Measurements from ENCODE around the gene IFNL1. TPM values are rescaled to one million over a fixed set of nuclear protein-coding genes. Genes with fewer than 3 reads are reported as not detected.

Gene IFNL1
- total RNA-seq, 2 donors from 2014 or later = not detected

DNA sequence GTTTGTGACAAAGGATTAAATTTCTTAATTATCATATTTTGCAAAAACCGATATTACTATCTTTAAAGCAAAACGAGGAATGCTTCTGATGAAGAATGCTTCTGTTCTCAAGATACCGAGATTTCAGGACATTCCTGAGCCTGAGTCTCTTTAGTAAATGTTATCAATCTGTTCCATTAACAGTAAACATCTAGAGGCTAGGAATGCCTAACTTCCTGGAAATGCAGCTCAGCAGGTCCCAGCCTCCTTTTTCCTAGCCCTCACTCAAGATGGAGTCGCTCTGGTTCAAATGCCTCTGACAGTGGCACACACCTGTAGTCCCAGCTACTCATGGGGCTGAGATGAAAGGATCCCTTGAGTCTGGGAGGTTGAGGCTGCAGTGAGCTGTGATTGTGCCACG, 45.1 kb upstream of the IFNL1 start:
- H3K4me3 ChIP-seq = no peak overlapping the region
- peaks cover 0 to 10% of the 10 kb centered on the region in 2 donors for H3K4me1 ChIP-seq (ENCODE audit: control insufficient read depth in 1 of 2, low read depth in 2 of 2)
- TF ChIP-seq, protein P1, sequence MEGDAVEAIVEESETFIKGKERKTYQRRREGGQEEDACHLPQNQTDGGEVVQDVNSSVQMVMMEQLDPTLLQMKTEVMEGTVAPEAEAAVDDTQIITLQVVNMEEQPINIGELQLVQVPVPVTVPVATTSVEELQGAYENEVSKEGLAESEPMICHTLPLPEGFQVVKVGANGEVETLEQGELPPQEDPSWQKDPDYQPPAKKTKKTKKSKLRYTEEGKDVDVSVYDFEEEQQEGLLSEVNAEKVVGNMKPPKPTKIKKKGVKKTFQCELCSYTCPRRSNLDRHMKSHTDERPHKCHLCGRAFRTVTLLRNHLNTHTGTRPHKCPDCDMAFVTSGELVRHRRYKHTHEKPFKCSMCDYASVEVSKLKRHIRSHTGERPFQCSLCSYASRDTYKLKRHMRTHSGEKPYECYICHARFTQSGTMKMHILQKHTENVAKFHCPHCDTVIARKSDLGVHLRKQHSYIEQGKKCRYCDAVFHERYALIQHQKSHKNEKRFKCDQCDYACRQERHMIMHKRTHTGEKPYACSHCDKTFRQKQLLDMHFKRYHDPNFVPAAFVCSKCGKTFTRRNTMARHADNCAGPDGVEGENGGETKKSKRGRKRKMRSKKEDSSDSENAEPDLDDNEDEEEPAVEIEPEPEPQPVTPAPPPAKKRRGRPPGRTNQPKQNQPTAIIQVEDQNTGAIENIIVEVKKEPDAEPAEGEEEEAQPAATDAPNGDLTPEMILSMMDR (IDR thresholded peaks at IDR 0.05) = no peak
- ATAC-seq (ENCODE audit: insufficient number of reproducible peaks, low FRiP score, low read depth) = no peak
- peaks cover 5% of the 10 kb centered on the region for H3K27me3 ChIP-seq (replicated peaks; ENCODE audit: insufficient read depth)
- H3K36me3 ChIP-seq = no peaks in the 10 kb centered on the region
- DNase-seq (ENCODE audit: low spot score) = no peak
- H3K27ac ChIP-seq = no peak overlapping the region
- H3K9me3 ChIP-seq = no peaks in the 10 kb centered on the region

DNA sequence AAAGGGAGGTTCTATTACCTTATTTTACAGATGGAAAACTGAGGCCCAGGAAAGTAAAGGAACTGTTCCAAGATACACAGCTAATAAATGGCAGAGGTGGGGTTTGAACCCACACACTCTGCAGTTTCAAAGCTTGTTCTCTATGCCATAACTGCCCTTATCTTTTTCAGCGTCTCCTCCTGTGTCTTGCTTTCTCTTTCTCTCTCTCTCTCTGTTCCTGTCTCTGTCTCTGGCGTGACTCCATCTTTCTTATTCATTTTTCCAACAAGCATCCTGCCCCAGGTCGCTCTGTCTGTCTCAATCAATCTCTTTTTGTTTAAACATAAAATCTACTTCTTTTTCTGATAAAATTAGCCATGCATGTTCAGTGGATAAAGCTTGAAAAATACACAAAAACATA, 44.4 kb upstream of the IFNL1 start:
- Histone ChIP-seq H3K27me3 (replicated peaks; ENCODE audit: insufficient read depth) (peaks cover 5% of the 10 kb centered on the region), H3K4me3 (no peak overlapping the region), H3K4me1 (ENCODE audit: control insufficient read depth in 1 of 2, low read depth in 2 of 2) (peaks cover 0 to 10% of the 10 kb centered on the region in 2 donors), H3K27ac (no peak overlapping the region), H3K36me3 (no peaks in the 10 kb centered on the region), H3K9me3 (no peaks in the 10 kb centered on the region)
- ATAC-seq (ENCODE audit: insufficient number of reproducible peaks, low FRiP score, low read depth) = no peak
- DNase-seq (ENCODE audit: low spot score) = no peak
- TF ChIP-seq, protein P1 (IDR thresholded peaks at IDR 0.05) = no peak

DNA sequence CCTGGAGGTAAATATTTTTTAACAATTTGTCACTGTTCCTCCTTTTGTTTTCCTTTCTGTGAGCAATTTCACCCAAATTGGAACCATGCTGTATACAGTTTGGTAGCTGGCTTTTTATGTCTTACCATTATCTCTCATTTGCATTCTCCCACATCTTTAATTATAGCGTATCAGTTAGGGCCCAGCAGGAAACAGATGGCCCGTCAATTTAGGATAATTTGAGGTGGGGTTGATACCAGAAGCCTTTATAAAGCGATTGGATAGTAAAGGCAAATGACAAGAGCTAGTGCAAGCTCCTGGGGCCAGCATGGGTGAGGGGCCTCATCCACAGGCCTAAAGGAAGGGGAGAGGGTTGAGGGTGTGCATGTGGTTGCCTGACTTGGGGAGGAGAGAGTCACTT, 43.7 kb upstream of the IFNL1 start:
- DNase-seq (ENCODE audit: low spot score) = no peak
- Histone ChIP-seq H3K4me1 (ENCODE audit: control insufficient read depth in 1 of 2, low read depth in 2 of 2) (peaks cover 0 to 5% of the 10 kb centered on the region in 2 donors), H3K27ac (no peak overlapping the region), H3K9me3 (no peaks in the 10 kb centered on the region), H3K27me3 (replicated peaks; ENCODE audit: insufficient read depth) (peaks cover 5% of the 10 kb centered on the region), H3K4me3 (no peak overlapping the region), H3K36me3 (no peaks in the 10 kb centered on the region)
- no peak for ATAC-seq (ENCODE audit: insufficient number of reproducible peaks, low FRiP score, low read depth)
- TF ChIP-seq, protein P1 (IDR thresholded peaks at IDR 0.05) = no peak

DNA sequence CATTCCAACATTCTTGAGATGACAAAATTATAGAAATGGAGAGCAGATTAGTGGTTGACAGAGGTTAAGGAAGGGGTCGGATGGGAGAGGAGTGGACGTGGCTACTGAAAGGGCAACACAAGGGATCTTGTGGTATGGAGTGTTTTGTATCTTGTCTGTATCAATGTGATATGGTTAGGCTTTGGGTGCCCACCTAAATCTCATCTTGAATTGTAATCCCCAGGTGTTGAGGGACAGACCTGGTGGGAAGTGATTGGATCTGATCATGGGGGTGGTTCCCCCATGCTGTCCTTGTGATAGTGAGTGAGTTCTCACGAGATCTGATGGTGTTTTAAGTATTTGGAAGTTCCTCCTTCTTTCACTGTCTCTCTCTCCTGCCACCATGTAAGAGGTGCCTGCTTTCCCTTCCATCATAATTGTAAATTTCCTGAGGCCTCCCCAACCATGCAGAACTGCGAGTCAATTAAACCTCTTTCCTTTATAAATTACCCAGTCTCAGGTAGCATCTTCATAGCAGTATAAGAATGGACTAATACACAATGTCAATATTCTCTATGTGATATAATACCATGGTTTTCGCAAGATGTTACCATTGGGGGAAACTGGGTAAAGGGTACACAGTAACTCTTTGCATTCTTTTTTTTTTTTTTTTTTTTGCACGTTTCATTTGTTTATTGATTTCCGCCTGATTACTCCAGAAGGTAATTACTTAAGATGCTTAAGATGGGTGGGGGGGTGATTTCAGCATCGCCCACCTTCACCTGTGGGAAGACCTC, 42.6 kb upstream of the IFNL1 start:
- Histone ChIP-seq H3K36me3 (no peaks in the 10 kb centered on the region), H3K27ac (no peak overlapping the region), H3K9me3 (no peaks in the 10 kb centered on the region), H3K4me1 (ENCODE audit: control insufficient read depth in 1 of 2, low read depth in 2 of 2) (no peaks in the 10 kb centered on the region), H3K4me3 (no peak overlapping the region), H3K27me3 (replicated peaks; ENCODE audit: insufficient read depth) (peaks cover 2% of the 10 kb centered on the region)
- ATAC-seq (ENCODE audit: insufficient number of reproducible peaks, low FRiP score, low read depth) (no peak), DNase-seq (ENCODE audit: low spot score) (no peak)
- TF ChIP-seq, protein P1 (IDR thresholded peaks at IDR 0.05) = no peak

DNA sequence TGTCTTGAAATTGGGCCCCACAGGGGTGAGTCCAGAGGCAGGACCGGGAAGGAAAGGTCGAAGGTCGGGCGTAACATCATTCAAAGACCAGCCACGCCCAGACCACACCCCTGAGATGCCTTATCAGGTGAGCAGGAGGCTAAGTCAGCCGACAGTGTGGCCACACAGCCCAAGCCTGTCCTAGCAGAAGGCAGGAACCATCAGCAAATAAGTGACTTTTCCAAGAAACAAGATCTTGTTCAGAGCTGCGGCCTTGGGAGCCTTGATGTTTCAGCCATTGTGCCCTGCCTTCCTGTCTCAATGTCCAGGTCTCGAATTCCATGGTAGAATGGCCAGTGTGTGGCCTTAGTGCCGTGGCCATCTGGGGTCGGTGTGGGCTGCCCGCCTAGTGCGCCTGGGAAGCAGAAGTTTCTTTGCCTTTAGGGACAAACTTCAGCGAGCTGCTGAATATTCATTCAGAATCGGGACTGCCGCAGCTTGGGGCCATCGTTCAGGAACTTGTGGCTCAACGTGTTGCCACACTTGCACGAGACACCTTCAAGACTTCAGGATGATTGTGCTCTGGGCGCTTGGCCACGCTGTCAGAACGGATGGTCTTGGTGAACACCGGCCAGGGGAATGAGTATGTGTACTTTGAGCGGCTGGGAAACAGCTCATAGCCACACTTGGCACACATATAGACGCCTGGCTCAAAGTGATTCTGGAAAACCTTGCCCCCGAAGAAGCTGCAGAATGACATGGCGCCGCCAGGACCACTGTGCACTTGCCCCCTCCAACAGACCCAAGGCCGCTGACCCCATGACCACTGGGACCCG, 41.5 kb upstream of the IFNL1 start:
- no peak overlapping the region for H3K27ac ChIP-seq
- H3K4me3 ChIP-seq = no peak overlapping the region
- H3K27me3 ChIP-seq (replicated peaks; ENCODE audit: insufficient read depth) = no peaks in the 10 kb centered on the region
- no peaks in the 10 kb centered on the region for H3K36me3 ChIP-seq
- no peak for DNase-seq (ENCODE audit: low spot score)
- no peak for ATAC-seq (ENCODE audit: insufficient number of reproducible peaks, low FRiP score, low read depth)
- no peaks in the 10 kb centered on the region for H3K4me1 ChIP-seq (ENCODE audit: control insufficient read depth in 1 of 2, low read depth in 2 of 2)
- H3K9me3 ChIP-seq = no peaks in the 10 kb centered on the region
- TF ChIP-seq, protein P1 (IDR thresholded peaks at IDR 0.05) = no peak
